HCT116 (cell line): Measurements from ENCODE around the gene TMEM209. TPM values are rescaled to one million over a fixed set of nuclear protein-coding genes. Genes with fewer than 3 reads are reported as not detected.

Experiments used
- ATAC-seq: fragments of 200-7000 bp; cut with Tn5 transposase; 2 replicates; pipeline ENCODE4 v1.9.1; 2020; ENCODE audit warnings: mild to moderate bottlenecking, moderate library complexity
- BruUV-seq: library from RNA; stranded (reverse); fragments of 400-500 nt; replicated peaks from 2 replicates; lab custom pipeline; 2021; lab: Mats Ljungman, UMichigan
- CTCF ChIA-PET: fragments of 300-600 bp; sonication (Branson Sonifier 250); formaldehyde crosslinking; loops from one replicate; lab custom pipeline; 2021; ENCODE audit warnings: antibody characterized with exemption; lab: Charles Lee
- POLR2A ChIA-PET: fragments of 300-600, 350-600 bp; sonication (Branson Sonifier 250); formaldehyde crosslinking; loops from one replicate; lab custom pipeline; 2021; ENCODE audit warnings: antibody characterized with exemption; lab: Charles Lee
- RAD21 ChIA-PET, 2 experiments: fragments of 300-600 bp; sonication (Branson Sonifier 250); formaldehyde crosslinking; loops; one replicate each; lab custom pipeline; 2023; ENCODE audit warnings: low total read pairs in 2 of 2; ENCODE audit not compliant: uncharacterized antibody in 2 of 2, unreplicated experiment in 2 of 2, low non-redundant PET in 1 of 2; lab: Charles Lee
- DNase-seq: peaks from one replicate; pipeline ENCODE4 v3.0.0-alpha.2; 2010; ENCODE audit warnings: low read depth, low spot score
- H2AFZ ChIP-seq: fragments of 200-600 bp; shearing (Covaris generic), sonication (generic); 2 replicates; pipeline ENCODE4 v1.6.1; 2017; ENCODE audit warnings: low read depth, mixed run types, mixed read lengths, antibody characterized with exemption, low read length; ENCODE audit not compliant: poor library complexity, severe bottlenecking
- H3K27ac ChIP-seq: 2 replicates; pipeline ENCODE4 v1.5.1; 2012; ENCODE audit warnings: low read depth, low read length
- H3K27me3 ChIP-seq: fragments of 200-600 bp; sonication (generic); 2 replicates; pipeline ENCODE4 v1.6.1; 2016; ENCODE audit warnings: mixed run types, low read length, mixed read lengths; ENCODE audit not compliant: insufficient read depth
- H3K36me3 ChIP-seq, 2 experiments: fragments of 200-500 bp in 1 of 2; fragments of 200-600 bp in 1 of 2; sonication (Bioruptor generic) in 1 of 2; sonication (generic) in 1 of 2; 2 replicates each; pipeline versions ENCODE4 v1.5.1 to v1.6.1; 2014 to 2016; ENCODE audit warnings: low read length in 2 of 2, inconsistent platforms in 1 of 2, mixed read lengths in 1 of 2, mixed run types in 1 of 2; ENCODE audit not compliant: insufficient read depth in 2 of 2, control insufficient read depth in 1 of 2
- H3K4me1 ChIP-seq, 2 experiments: fragments of 200-600 bp in 1 of 2; sonication (generic) in 1 of 2; 2 replicates each; pipeline versions ENCODE4 v1.5.1 to v1.6.1; 2012 to 2017; ENCODE audit warnings: low read length in 2 of 2, inconsistent platforms in 1 of 2, mild to moderate bottlenecking in 1 of 2, mixed read lengths in 1 of 2, mixed run types in 1 of 2, moderate library complexity in 1 of 2; ENCODE audit not compliant: insufficient read depth in 2 of 2, control insufficient read depth in 1 of 2
- H3K4me2 ChIP-seq: fragments of 200-600 bp; sonication (generic); 2 replicates; pipeline ENCODE4 v1.6.1; 2017; ENCODE audit warnings: mixed run types, low read length, mixed read lengths
- H3K4me3 ChIP-seq, 2 experiments: fragments of 200-600 bp in 1 of 2; sonication (generic) in 1 of 2; replicated peaks in 1 of 2; 2 replicates each; pipeline ENCODE4 v1.5.1; 2011 to 2016; ENCODE audit warnings: low read length in 2 of 2, control low read depth in 1 of 2, low read depth in 1 of 2, mild to moderate bottlenecking in 1 of 2, mixed read lengths in 1 of 2, mixed run types in 1 of 2
- H3K79me2 ChIP-seq: fragments of 200-600 bp; sonication (generic); 2 replicates; pipeline ENCODE4 v1.6.1; 2017; ENCODE audit warnings: mild to moderate bottlenecking, mixed run types, low read length, moderate library complexity, mixed read lengths; ENCODE audit not compliant: insufficient read depth
- H3K9ac ChIP-seq: fragments of 200-600 bp; sonication (generic); 2 replicates; pipeline ENCODE4 v1.6.1; 2016; ENCODE audit warnings: low read length, mixed read lengths
- H3K9me2 ChIP-seq: fragments of 200-600 bp; sonication (generic), shearing (Covaris generic); 2 replicates; pipeline ENCODE4 v1.6.1; 2017; ENCODE audit warnings: mixed run types, mild to moderate bottlenecking, moderate library complexity; ENCODE audit not compliant: insufficient read depth
- H3K9me3 ChIP-seq, 2 experiments: fragments of 200-500 bp in 1 of 2; fragments of 200-600 bp in 1 of 2; sonication (Bioruptor generic) in 1 of 2; sonication (generic) in 1 of 2; 2 replicates each; pipeline ENCODE4 v1.6.1; 2014 to 2017; ENCODE audit warnings: low read length in 2 of 2, mixed read lengths in 2 of 2, inconsistent platforms in 1 of 2, low read depth in 1 of 2, mild to moderate bottlenecking in 1 of 2, mixed run types in 1 of 2, moderate library complexity in 1 of 2; ENCODE audit not compliant: control insufficient read depth in 1 of 2, insufficient read depth in 1 of 2
- H4K20me1 ChIP-seq: fragments of 200-600 bp; sonication (generic), shearing (Covaris generic); 2 replicates; pipeline ENCODE4 v1.6.1; 2017; ENCODE audit warnings: mixed run types, mild to moderate bottlenecking, moderate library complexity; ENCODE audit not compliant: insufficient read depth
- ATF3 ChIP-seq: IDR thresholded peaks from 2 replicates; pipeline ENCODE4 v1.6.1; 2012
- CBX3 ChIP-seq: IDR thresholded peaks from 2 replicates; pipeline ENCODE4 v1.6.1; 2012; ENCODE audit warnings: low read depth
- CEBPB ChIP-seq: IDR thresholded peaks from 2 replicates; pipeline ENCODE4 v1.6.1; 2012; ENCODE audit warnings: low read depth
- CTCF ChIP-seq, 3 experiments: fragments of 200-600 bp in 1 of 3; sonication (generic) in 1 of 3; IDR thresholded peaks in 2 of 3; conservative IDR thresholded peaks in 1 of 3; 2 replicates each; pipeline ENCODE4 v1.5.1; 2012 to 2017; ENCODE audit warnings: low read depth in 2 of 3, low read length in 2 of 3, antibody characterized with exemption in 1 of 3, borderline replicate concordance in 1 of 3, control low read depth in 1 of 3, mild to moderate bottlenecking in 1 of 3, mixed read lengths in 1 of 3, mixed run types in 1 of 3, moderate library complexity in 1 of 3; ENCODE audit not compliant: insufficient read depth in 1 of 3
- EZH2phosphoT487 ChIP-seq: fragments of 200-600 bp; IDR thresholded peaks from 2 replicates; pipeline ENCODE4 v1.6.1; 2018; ENCODE audit warnings: antibody characterized with exemption, borderline replicate concordance
- FOSL1 ChIP-seq: IDR thresholded peaks from 2 replicates; pipeline ENCODE4 v1.6.1; 2012; ENCODE audit warnings: low read depth
- MAX ChIP-seq: IDR thresholded peaks from 2 replicates; pipeline ENCODE4 v1.6.1; 2012
- POLR2A ChIP-seq: IDR thresholded peaks from 2 replicates; pipeline ENCODE4 v1.7.0; 2011; ENCODE audit warnings: borderline replicate concordance; ENCODE audit not compliant: insufficient read depth, insufficient read length; ENCODE audit errors: extremely low read depth
- POLR2AphosphoS5 ChIP-seq: IDR thresholded peaks from 2 replicates; pipeline ENCODE4 v1.6.1; 2011; ENCODE audit warnings: mild to moderate bottlenecking, low read depth, low read length, moderate library complexity
- REST ChIP-seq: IDR thresholded peaks from 2 replicates; pipeline ENCODE4 v1.6.1; 2012; ENCODE audit warnings: low read depth
- SP1 ChIP-seq: IDR thresholded peaks from 2 replicates; pipeline ENCODE4 v1.6.1; 2012; ENCODE audit warnings: low read depth
- SRF ChIP-seq: IDR thresholded peaks from 2 replicates; pipeline ENCODE4 v1.6.1; 2012; ENCODE audit warnings: low read depth
- TCF7L2 ChIP-seq: IDR thresholded peaks from 2 replicates; pipeline ENCODE4 v1.7.0; 2011; ENCODE audit warnings: borderline replicate concordance, inconsistent platforms; ENCODE audit not compliant: insufficient read depth, insufficient read length; ENCODE audit errors: extremely low read depth
- YY1 ChIP-seq: IDR thresholded peaks from 2 replicates; pipeline ENCODE4 v1.6.1; 2011; ENCODE audit warnings: low read length, low read depth, moderate library complexity, mild to moderate bottlenecking; ENCODE audit not compliant: insufficient replicate concordance; ENCODE audit errors: extremely low read depth
- intact Hi-C: fragments of 100-400 bp; cut with micrococcal nuclease; formaldehyde crosslinking; loops from 2 replicates; pipeline ENCODE4 v1.10.0; 2022
- total RNA-seq: library from RNA; stranded (reverse); gene quantifications from one replicate; pipeline ENCODE4 v1.2.1, GENCODE V29; 2021; ENCODE audit not compliant: unreplicated experiment

The TMEM209 gene
- total RNA-seq, 1 experiment from 2014 or later: 35.8 TPM

- Histone ChIP-seq H3K36me3 (peaks cover 25 to 42% of the 10 kb centered on the region in 2 experiments; a peak in 3 of 4 replicates), H3K9me3 (no peaks in the 10 kb centered on the region), H2AFZ (no peak overlapping the region), H3K79me2 (peaks cover 20% of the 10 kb centered on the region), H3K9ac (no peak overlapping the region), H3K27ac (no peak overlapping the region), H4K20me1 (no peaks in the 10 kb centered on the region; the same call in 1 of the 2 replicates), H3K4me1 (no peaks in the 10 kb centered on the region), H3K9me2 (no peaks in the 10 kb centered on the region), H3K27me3 (no peaks in the 10 kb centered on the region), H3K4me3 (no peak overlapping the region), H3K4me2 (no peak overlapping the region)
- ChIA-PET POLR2A (no interaction called here), CTCF (no interaction called here), RAD21 (no interaction called here)
- no peak for TF ChIP-seq POLR2AphosphoS5
- no peak for TF ChIP-seq FOSL1
- TF ChIP-seq ATF3: no peak
- no peak for TF ChIP-seq SP1
- no peak for TF ChIP-seq CBX3
- intact Hi-C loops: no loop called here
- ATAC-seq: no peak
- no peak for DNase-seq
- no TSS peak for BruUV-seq
These were observed 9.8 kb downstream of the TMEM209 start for GRCh38 chr7:130195396-130195795.

GRCh38 chr7:130191791-130192190, 13.4 kb downstream of the TMEM209 start:
- no peak for ATAC-seq
- CTCF ChIA-PET: no interaction called here
- Histone ChIP-seq H3K9me2 (no peaks in the 10 kb centered on the region), H3K4me2 (no peak overlapping the region), H3K27ac (no peak overlapping the region), H3K4me1 (no peaks in the 10 kb centered on the region), H3K79me2 (peaks cover 30% of the 10 kb centered on the region), H3K27me3 (no peaks in the 10 kb centered on the region), H3K36me3 (peaks cover 11 to 34% of the 10 kb centered on the region in 2 experiments; a peak in 2 of 4 replicates), H3K4me3 (no peak overlapping the region), H3K9ac (no peak overlapping the region), H2AFZ (no peak overlapping the region), H4K20me1 (no peaks in the 10 kb centered on the region; the same call in 1 of the 2 replicates), H3K9me3 (no peaks in the 10 kb centered on the region)
- RAD21 ChIA-PET: no interaction called here
- POLR2A ChIA-PET: interaction anchor here (1.9 kb wide), 1 partner anchor 14 kb away, joined by 5 read pairs; the partner anchor contains the start of gene TMEM209
- intact Hi-C loops: loop anchor here (5.0 kb wide), 1 partner anchor 34 kb away; no protein-coding TSS in a partner anchor
- no TSS peak for BruUV-seq
- no peak for DNase-seq
- TF ChIP-seq POLR2AphosphoS5 (no peak), SRF (no peak), MAX (no peak), CTCF (IDR thresholded peaks at IDR 0.05 in 2 of 3, conservative IDR thresholded peaks at IDR 0.05 in 1 of 3; ENCODE audit: borderline replicate concordance in 1 of 3, insufficient read depth in 1 of 3, low read depth in 2 of 3, low read length in 2 of 3) (no peak), CBX3 (no peak), SP1 (no peak), CEBPB (no peak), TCF7L2 (no peak), POLR2A (no peak), YY1 (no peak), REST (no peak), EZH2phosphoT487 (no peak)
